GM18505 (cell line): ENCODE data around the gene EHD3.
"Not testable (repeated sequence)": the region's sequence is repeated elsewhere in the genome, so short reads cannot be mapped to it uniquely, and the experiment has no call there.

Experiments
- ATAC-seq: cut with Tn5 transposase; IDR thresholded peaks from one replicate; pipeline ENCODE4 v1.9.1; 2021; ENCODE audit not compliant: unreplicated experiment
- POLR2A ChIP-seq: IDR thresholded peaks from 4 replicates; pipeline ENCODE4 v1.6.1; 2011; ENCODE audit warnings: borderline replicate concordance; ENCODE audit not compliant: insufficient read depth, insufficient read length; ENCODE audit errors: extremely low read depth

EHD3 gene

DNA sequence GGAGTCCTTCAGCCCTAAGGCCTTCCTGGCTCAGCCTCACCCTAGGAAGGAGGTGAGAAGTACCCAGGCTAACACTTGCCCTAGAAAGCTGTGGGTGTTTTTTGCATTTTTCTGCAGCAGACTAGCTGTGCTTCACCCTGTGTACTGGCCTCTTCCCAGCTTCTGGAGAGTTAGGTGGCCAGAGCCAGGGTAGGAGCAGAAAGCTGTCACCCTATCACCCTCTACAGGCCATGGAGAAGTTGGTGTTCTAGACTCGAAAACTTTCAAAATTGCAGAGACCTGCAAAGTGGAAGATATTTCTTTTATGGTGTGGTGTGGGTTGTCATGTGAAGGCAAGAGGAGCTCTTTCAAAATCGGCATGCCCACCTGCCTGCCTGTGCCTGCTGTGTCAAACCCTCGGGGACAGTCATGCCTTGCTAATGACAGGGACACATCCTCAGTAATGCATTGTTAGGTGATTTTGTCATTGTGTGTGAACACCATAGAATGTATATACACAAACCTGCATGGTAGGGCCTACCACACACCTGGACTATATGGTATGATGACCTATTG is 29.8 kb downstream of the EHD3 start:
- no peak for ATAC-seq
- no peak for TF ChIP-seq POLR2A

- no peak for TF ChIP-seq POLR2A
- no peak for ATAC-seq
Measured at GRCh38 chr2:31265234-31265633, 31.3 kb downstream of the EHD3 start.

- ATAC-seq = no peak
- no peak for TF ChIP-seq POLR2A
Measured at GRCh38 chr2:31266804-31267203, 32.9 kb downstream of the EHD3 start.

- ATAC-seq = no peak
- no peak for TF ChIP-seq POLR2A
Measured at GRCh38 chr2:31267437-31268120, 33.6 kb downstream of the EHD3 start.

DNA sequence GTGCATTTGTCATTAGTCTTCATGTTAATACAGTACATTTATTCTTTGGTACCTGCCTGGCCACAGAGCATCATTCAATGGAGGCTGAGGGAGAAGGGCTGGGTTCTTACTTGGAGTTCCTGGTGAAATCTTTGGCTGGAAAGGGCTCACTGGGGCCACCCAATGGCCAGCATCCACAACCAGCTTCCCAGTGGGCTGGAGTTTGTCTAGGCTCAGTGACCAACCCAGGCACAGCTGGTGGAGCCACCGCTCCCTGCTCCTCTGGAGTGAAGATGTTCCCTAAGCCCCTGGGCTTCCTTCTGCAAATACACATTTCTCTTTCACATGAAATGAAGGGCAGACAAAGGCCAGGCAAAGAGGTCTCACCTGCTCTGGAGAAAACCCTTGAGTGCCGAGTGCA is 34.4 kb downstream of the EHD3 start:
- no peak for TF ChIP-seq POLR2A
- no peak for ATAC-seq

- no peak for TF ChIP-seq POLR2A
- ATAC-seq = no peak
Measured at GRCh38 chr2:31269087-31269486, 35.1 kb downstream of the EHD3 start.

DNA sequence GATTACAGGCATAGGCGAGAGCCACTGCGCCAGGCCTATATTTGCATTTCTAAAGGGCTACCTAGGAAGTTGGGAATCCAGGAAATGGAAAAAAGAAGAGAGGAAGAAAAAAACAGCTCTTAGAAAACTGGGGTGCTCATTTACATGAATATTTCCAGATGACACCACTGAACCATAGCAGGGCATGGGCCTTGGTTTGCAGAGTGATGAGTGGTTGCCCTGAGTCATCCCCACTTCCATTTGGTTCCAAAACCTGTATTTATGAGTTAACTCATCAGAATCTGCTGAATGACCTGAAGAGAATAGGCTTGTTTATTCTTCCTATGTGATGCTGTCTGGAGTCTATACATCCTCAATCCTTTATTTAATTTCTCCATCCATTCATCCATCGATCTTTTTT is 36.2 kb downstream of the EHD3 start:
- ATAC-seq = no peak
- no peak for TF ChIP-seq POLR2A

DNA sequence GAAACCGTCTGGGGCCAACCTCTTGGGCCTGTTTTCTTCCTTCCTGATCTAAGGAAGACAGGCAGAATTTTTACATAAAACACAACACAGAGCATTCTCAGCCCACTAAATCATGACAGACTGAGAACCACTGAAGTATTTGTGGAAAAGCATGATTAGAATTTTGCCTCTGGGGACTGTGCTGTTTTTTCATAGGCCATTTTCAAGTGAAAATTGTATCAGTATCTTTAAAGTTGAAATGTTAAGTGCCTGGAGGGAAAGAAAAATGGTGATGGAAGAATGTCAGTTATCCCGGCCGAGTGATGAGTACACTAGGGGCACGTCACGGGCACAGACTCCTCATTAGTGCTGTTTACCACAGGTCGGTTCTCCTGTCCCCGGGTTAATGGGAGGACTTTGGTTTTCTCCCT is 36.9 kb downstream of the EHD3 start:
- no peak for ATAC-seq
- no peak for TF ChIP-seq POLR2A

DNA sequence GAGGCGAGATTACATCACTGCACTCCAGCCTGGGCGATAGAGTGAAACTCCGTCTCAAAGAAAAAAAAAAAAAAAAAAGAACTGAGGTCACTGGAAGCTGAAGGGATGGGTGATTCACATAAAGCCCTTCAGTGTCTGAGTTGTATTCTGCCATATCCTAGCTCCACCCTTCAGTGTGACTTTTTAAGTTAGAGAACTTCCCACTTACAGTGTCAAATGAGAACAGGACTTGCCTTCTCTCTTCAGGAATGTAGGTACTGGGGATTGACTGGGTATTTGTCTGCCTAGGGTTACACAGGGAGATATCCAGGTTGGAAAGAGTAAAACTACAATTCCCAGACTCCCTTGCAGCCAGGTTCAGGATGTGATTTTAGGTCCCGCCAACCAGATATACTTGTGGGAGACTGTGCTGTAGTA is 37.9 kb downstream of the EHD3 start:
- no peak for ATAC-seq
- no peak for TF ChIP-seq POLR2A

DNA sequence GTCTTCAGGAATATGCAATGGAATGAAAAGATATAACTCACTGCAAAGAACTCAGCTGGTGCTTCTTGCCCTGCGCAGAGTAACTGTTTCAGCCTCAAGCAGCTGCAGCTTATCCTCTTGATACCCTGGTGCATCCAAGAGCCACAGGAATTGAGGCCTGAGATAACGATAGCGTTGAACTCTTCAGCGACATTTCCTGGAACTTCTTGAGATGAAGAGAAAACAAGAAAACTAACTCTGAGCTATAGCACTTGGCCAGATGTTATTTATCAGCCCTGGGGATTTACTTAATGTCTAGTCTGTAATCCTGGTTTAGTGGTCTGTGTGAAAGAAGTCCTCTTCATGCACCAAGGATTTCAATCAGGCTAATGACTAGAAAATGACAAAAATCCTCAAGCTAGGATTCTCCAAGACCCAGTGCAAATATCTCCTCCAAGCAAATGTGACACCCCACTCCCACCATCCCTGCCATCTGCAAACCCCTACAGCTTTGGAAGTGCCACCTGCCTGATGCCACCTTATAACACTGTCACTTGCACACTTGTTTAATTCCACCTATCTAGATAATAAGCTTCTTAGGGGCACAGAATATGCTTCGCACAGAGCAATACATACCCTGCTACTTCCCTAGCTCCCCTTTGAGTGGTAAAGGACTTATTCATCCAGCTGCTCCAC is 40.6 kb downstream of the EHD3 start:
- no peak for ATAC-seq
- TF ChIP-seq POLR2A = no peak

DNA sequence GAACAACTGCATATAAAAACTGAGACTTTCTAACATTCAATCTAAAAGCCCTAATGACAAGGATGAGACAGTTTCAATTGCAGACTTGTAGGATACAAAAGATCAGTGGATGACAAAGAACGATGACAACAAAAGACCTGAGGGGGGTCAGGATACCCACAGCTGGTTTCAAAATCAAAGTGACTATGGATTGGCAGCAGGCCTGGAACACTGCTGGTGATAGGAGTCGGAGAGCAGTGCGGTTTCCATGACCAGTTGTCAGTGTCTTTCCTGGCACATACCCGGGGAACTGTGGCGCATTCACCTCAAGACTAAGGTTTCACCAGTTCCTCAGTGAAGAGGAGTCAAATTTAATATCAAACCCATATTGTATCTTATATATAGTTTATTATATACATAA is 42.0 kb downstream of the EHD3 start:
- TF ChIP-seq POLR2A = no peak
- ATAC-seq = no peak

- ATAC-seq = no peak
- TF ChIP-seq POLR2A = no peak
Measured at GRCh38 chr2:31277621-31278020, 43.7 kb downstream of the EHD3 start.

- no peak for TF ChIP-seq POLR2A
- ATAC-seq = no peak
Measured at GRCh38 chr2:31282634-31283033, 48.7 kb downstream of the EHD3 start.

DNA sequence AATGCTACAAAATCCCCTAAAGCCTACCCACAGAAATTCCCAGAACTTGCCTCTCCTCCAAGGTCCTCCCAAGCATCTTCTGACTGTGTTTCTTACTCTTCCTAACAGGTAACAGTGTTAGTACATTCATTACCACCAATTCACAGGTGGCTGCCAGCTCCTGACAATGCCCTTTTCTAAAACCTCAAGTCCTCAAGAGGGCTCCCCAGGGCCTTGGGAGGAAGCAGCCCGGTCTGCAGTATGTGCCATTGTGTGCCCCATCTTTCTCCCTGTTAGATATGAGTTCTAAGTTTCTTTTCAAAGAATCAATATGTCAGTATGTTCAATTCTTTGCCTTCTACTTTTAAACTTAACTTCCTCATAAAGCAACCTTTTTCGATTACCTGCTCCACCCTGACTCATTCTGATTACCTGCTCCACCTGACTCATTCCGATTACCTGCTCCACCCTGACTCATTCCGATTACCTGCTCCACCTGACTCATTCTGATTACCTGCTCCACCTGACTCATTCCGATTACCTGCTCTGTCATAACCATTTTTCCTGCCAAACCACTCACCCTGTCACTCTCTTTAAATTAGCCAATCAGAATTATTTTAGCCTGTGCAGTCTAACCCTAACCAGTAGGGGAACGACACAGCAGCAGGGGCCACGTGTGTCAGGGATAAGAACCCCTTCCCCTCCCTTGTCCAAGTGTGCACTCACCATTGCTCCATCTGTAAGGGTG is 49.4 kb downstream of the EHD3 start:
- not testable (repeated sequence) for ATAC-seq
